ENCODE measurements around the gene MFNG. TPM values are rescaled to one million over a fixed set of nuclear protein-coding genes. Genes with fewer than 3 reads are reported as not detected.
A peak's percentile ranks its signal among the peaks of the same experiment; 100 is the strongest.

The MFNG gene
- total RNA-seq, 1 donor from 2014 or later: 4.7 TPM

GRCh38 chr22:37428649-37429586, 57.3 kb downstream of the MFNG start:
- H3K4me3 Mint-ChIP-seq: peak overlapping the region; percentile 59
- DNase-seq (ENCODE audit: low read depth, low spot score): peak; percentile 73
- TF ChIP-seq CTCF (conservative IDR thresholded peaks at IDR 0.05): peak; percentile 74
- no peak overlapping the region for H3K27ac Mint-ChIP-seq (ENCODE audit: unreplicated experiment)
- H3K4me1 Mint-ChIP-seq: peaks cover 13% of the 10 kb centered on the region
- H3K27me3 Mint-ChIP-seq (ENCODE audit: low read depth): peaks cover 81% of the 10 kb centered on the region
- H3K36me3 Mint-ChIP-seq (ENCODE audit: low read depth): no peaks in the 10 kb centered on the region
- H3K9me3 Mint-ChIP-seq: no peaks in the 10 kb centered on the region

GRCh38 chr22:37427711-37428635, 58.2 kb downstream of the MFNG start:
- Mint-ChIP-seq H3K27me3 (ENCODE audit: low read depth) (peaks cover 84% of the 10 kb centered on the region), H3K36me3 (ENCODE audit: low read depth) (no peaks in the 10 kb centered on the region), H3K4me1 (peaks cover 13% of the 10 kb centered on the region), H3K4me3 (no peak overlapping the region), H3K9me3 (no peaks in the 10 kb centered on the region), H3K27ac (ENCODE audit: unreplicated experiment) (no peak overlapping the region)
- no peak for DNase-seq (ENCODE audit: low read depth, low spot score)
- TF ChIP-seq CTCF (conservative IDR thresholded peaks at IDR 0.05): no peak

- Mint-ChIP-seq H3K4me3 (no peak within 1 kb of the TSS), H3K9me3 (no peaks in the 10 kb centered on the region), H3K27ac (ENCODE audit: unreplicated experiment) (no peak within 1 kb of the TSS), H3K4me1 (peaks cover 8% of the 10 kb centered on the region), H3K36me3 (ENCODE audit: low read depth) (no peaks in the 10 kb centered on the region), H3K27me3 (ENCODE audit: low read depth) (peaks cover 79% of the 10 kb centered on the region)
- DNase-seq (ENCODE audit: low read depth, low spot score): no peak
- no peak for TF ChIP-seq CTCF (conservative IDR thresholded peaks at IDR 0.05)
These were observed 59.0 kb downstream of the MFNG start, which contains the start of gene ELFN2 for GRCh38 chr22:37427135-37427710. TSS of gene ELFN2 (minus strand) at chr22:37427479. CDS start at chr22:37375534, 51,945 bp downstream.

- Mint-ChIP-seq H3K4me3 (no peak overlapping the region), H3K9me3 (no peaks in the 10 kb centered on the region), H3K27me3 (ENCODE audit: low read depth) (peaks cover 79% of the 10 kb centered on the region), H3K36me3 (ENCODE audit: low read depth) (no peaks in the 10 kb centered on the region), H3K27ac (ENCODE audit: unreplicated experiment) (no peak overlapping the region), H3K4me1 (peaks cover 8% of the 10 kb centered on the region)
- no peak for TF ChIP-seq CTCF (conservative IDR thresholded peaks at IDR 0.05)
- DNase-seq (ENCODE audit: low read depth, low spot score): no peak
These were observed 59.5 kb downstream of the MFNG start for GRCh38 chr22:37426706-37427134.
